Endodermal cell (in vitro differentiated cells): Measurements from ENCODE around the gene EXD3. TPM values are rescaled to one million over a fixed set of nuclear protein-coding genes. Genes with fewer than 3 reads are reported as not detected.

ENCODE experiments used
- DNase-seq: peaks from one replicate; pipeline ENCODE4 v3.0.0-alpha.2; 2017
- H3K27ac ChIP-seq: 2 replicates; pipeline ENCODE4 v1.5.1; 2013; ENCODE audit warnings: mild to moderate bottlenecking, low read depth, low read length, moderate library complexity
- H3K27me3 ChIP-seq: 2 replicates; pipeline ENCODE4 v1.6.1; 2013; ENCODE audit warnings: mild to moderate bottlenecking, low read length, moderate library complexity; ENCODE audit not compliant: insufficient read depth, control insufficient read depth, poor library complexity, severe bottlenecking
- H3K36me3 ChIP-seq: 2 replicates; pipeline ENCODE4 v1.7.0; 2013; ENCODE audit warnings: mild to moderate bottlenecking, low read length, moderate library complexity; ENCODE audit not compliant: control insufficient read depth, insufficient read depth
- H3K4me1 ChIP-seq: one replicate; pipeline ENCODE4 v1.7.0; 2013; ENCODE audit warnings: low read length; ENCODE audit not compliant: control insufficient read depth, insufficient read depth
- H3K4me3 ChIP-seq: 2 replicates; pipeline ENCODE4 v1.5.1; 2013; ENCODE audit warnings: mild to moderate bottlenecking, low read length, moderate library complexity
- H3K9ac ChIP-seq: 2 replicates; pipeline ENCODE4 v1.6.1; 2013; ENCODE audit warnings: mild to moderate bottlenecking, low read length, moderate library complexity; ENCODE audit not compliant: poor library complexity, severe bottlenecking; ENCODE audit errors: extremely low read depth
- H3K9me3 ChIP-seq: 2 replicates; pipeline ENCODE4 v1.6.1; 2013; ENCODE audit warnings: mild to moderate bottlenecking, low read length, moderate library complexity; ENCODE audit not compliant: control insufficient read depth
- H3K27ac Mint-ChIP-seq: 2 replicates; pipeline ENCODE4 v1.8.0; 2020; ENCODE audit warnings: mixed read lengths
- H3K27me3 Mint-ChIP-seq: 2 replicates; pipeline ENCODE4 v1.8.0; 2021; ENCODE audit warnings: mild to moderate bottlenecking, mixed read lengths; ENCODE audit not compliant: insufficient read depth
- H3K36me3 Mint-ChIP-seq: 2 replicates; pipeline ENCODE4 v1.8.0; 2020; ENCODE audit warnings: low read depth, mixed read lengths
- H3K4me1 Mint-ChIP-seq: 2 replicates; pipeline ENCODE4 v1.8.0; 2020; ENCODE audit warnings: mixed read lengths
- H3K4me3 Mint-ChIP-seq: 2 replicates; pipeline ENCODE4 v1.8.0; 2020; ENCODE audit warnings: mild to moderate bottlenecking, moderate library complexity, mixed read lengths
- H3K9me3 Mint-ChIP-seq: 2 replicates; pipeline ENCODE4 v1.8.0; 2020; ENCODE audit warnings: mild to moderate bottlenecking, mixed read lengths
- CTCF ChIP-seq: fragments of 200-600 bp; sonication (generic); conservative IDR thresholded peaks from 2 replicates; pipeline ENCODE4 v1.5.0; 2021; ENCODE audit warnings: antibody characterized with exemption, mild to moderate bottlenecking
- WGBS, 2 experiments: methylation state at CpG; one replicate each; pipeline versions ENCODE4 v1.1.5 to v1.1.7; 2013; ENCODE audit warnings: missing lambda C conversion rate in 2 of 2, mixed read lengths in 1 of 2; ENCODE audit not compliant: insufficient coverage in 1 of 2, insufficient read length in 1 of 2; 5-methylcytosine and 5-hydroxymethylcytosine counted together
- total RNA-seq, 2 donors: library from RNA; stranded (reverse); fragmentation: NEBNext Ultra II Directional in 1 of 2; extraction: Animal tissue kit (Norgen Biotek cat#: 25700) in 1 of 2; gene quantifications; 2 replicates in 1 of 2; 3 replicates in 1 of 2; pipeline ENCODE4 v1.2.1, GENCODE V29; 2021

Gene EXD3
- total RNA-seq, 2 donors from 2014 or later = 15.5 to 31.0 TPM

- Histone ChIP-seq H3K9ac (no peak overlapping the region), H3K27me3 (no peaks in the 10 kb centered on the region), H3K27ac (no peak overlapping the region), H3K9me3 (no peaks in the 10 kb centered on the region), H3K4me1 (no peaks in the 10 kb centered on the region), H3K4me3 (no peak overlapping the region), H3K36me3 (no peaks in the 10 kb centered on the region)
- Mint-ChIP-seq H3K27ac (no peak overlapping the region), H3K27me3 (peaks cover 26% of the 10 kb centered on the region), H3K36me3 (no peaks in the 10 kb centered on the region), H3K9me3 (no peaks in the 10 kb centered on the region), H3K4me3 (no peak overlapping the region), H3K4me1 (no peaks in the 10 kb centered on the region)
- no peak for DNase-seq
- 90 to 93% methylated on average over 19 to 23 of the region's 23 CpGs for WGBS, 2 experiments
- TF ChIP-seq CTCF = no peak
These were observed 42.9 kb upstream of the EXD3 start for GRCh38 chr9:137465720-137466388.

GRCh38 chr9:137465000-137465719, 42.2 kb upstream of the EXD3 start:
- Histone ChIP-seq H3K9ac (no peak overlapping the region), H3K36me3 (no peaks in the 10 kb centered on the region), H3K4me3 (no peak overlapping the region), H3K9me3 (no peaks in the 10 kb centered on the region), H3K4me1 (no peaks in the 10 kb centered on the region), H3K27ac (no peak overlapping the region), H3K27me3 (no peaks in the 10 kb centered on the region)
- Mint-ChIP-seq H3K4me3 (no peak overlapping the region), H3K36me3 (no peaks in the 10 kb centered on the region), H3K4me1 (no peaks in the 10 kb centered on the region), H3K27me3 (peaks cover 30% of the 10 kb centered on the region), H3K27ac (no peak overlapping the region), H3K9me3 (no peaks in the 10 kb centered on the region)
- no peak for TF ChIP-seq CTCF
- no peak for DNase-seq
- 91 to 100% methylated on average over 6 to 23 of the region's 23 CpGs for WGBS, 2 experiments

- Histone ChIP-seq H3K27ac (no peak overlapping the region), H3K4me3 (no peak overlapping the region), H3K9me3 (no peaks in the 10 kb centered on the region), H3K4me1 (no peaks in the 10 kb centered on the region), H3K36me3 (no peaks in the 10 kb centered on the region), H3K9ac (no peak overlapping the region), H3K27me3 (no peaks in the 10 kb centered on the region)
- TF ChIP-seq CTCF = no peak
- Mint-ChIP-seq H3K4me1 (no peaks in the 10 kb centered on the region), H3K27me3 (peaks cover 34% of the 10 kb centered on the region), H3K27ac (no peak overlapping the region), H3K4me3 (no peak overlapping the region), H3K9me3 (no peaks in the 10 kb centered on the region), H3K36me3 (no peaks in the 10 kb centered on the region)
- DNase-seq = no peak
- 92 to 96% methylated on average over 19 to 28 of the region's 28 CpGs for WGBS, 2 experiments
These were observed 41.5 kb upstream of the EXD3 start for GRCh38 chr9:137464291-137464999.
